Right cardiac atrium (tissue), 5 donors: ENCODE measurements around the gene IQCE. TPM values are rescaled to one million over a fixed set of nuclear protein-coding genes. Genes with fewer than 3 reads are reported as not detected.

Experiments
- ATAC-seq, 2 donors: fragments of 200-7000 bp; cut with Tn5 transposase; one replicate each; pipeline versions ENCODE4 v1.8.0 to v1.9.1; 2020; ENCODE audit warnings: moderate library complexity in 2 of 2, mild to moderate bottlenecking in 1 of 2
- DNase-seq, 3 donors: peaks; one replicate each; pipeline ENCODE4 v3.0.0-alpha.2; 2020
- H3K27ac ChIP-seq: one replicate; pipeline ENCODE4 v1.5.1; 2013; ENCODE audit warnings: mild to moderate bottlenecking, low read length, control low read depth, moderate library complexity
- H3K27me3 ChIP-seq: one replicate; pipeline ENCODE4 v1.6.1; 2013; ENCODE audit not compliant: control insufficient read depth, insufficient read depth
- H3K4me1 ChIP-seq: one replicate; pipeline ENCODE4 v1.6.1; 2013; ENCODE audit warnings: low read length; ENCODE audit not compliant: control insufficient read depth, insufficient read depth
- H3K4me3 ChIP-seq: one replicate; pipeline ENCODE4 v1.5.1; 2013; ENCODE audit warnings: low read length, control low read depth
- H3K9me3 ChIP-seq: one replicate; pipeline ENCODE4 v1.6.1; 2013; ENCODE audit warnings: low read length; ENCODE audit not compliant: control insufficient read depth
- WGBS: extraction: QIAGEN DNeasy Blood & Tissue Kit; methylation state at CpG from one replicate; pipeline ENCODE4 v1.1.7; 2013; 5-methylcytosine and 5-hydroxymethylcytosine counted together
- intact Hi-C, 4 donors: fragments of 100-400 bp; cut with DNase I; formaldehyde crosslinking; loops; one replicate each; pipeline versions ENCODE4 v1.11.0 to v1.14.0; 2022 to 2023
- polyA plus RNA-seq: library from polyadenylated mRNA; stranded (reverse); fragments of 200-250 nt; gene quantifications from one replicate; pipeline ENCODE4 v1.2.3, GENCODE V29; 2013
- total RNA-seq, 4 donors: library from RNA; stranded (reverse); fragmentation: NEBNext Ultra II Directional; extraction: Animal tissue kit (Norgen Biotek cat#: 25700); gene quantifications; one replicate each; pipeline ENCODE4 v1.2.1, GENCODE V29; 2021
- donor health status: healthy with polysubstance abuse.
- donor health status: DM: no; HTN: yes; CAD: no.
- donor health status: DM: no; HTN: no; CAD: no.
- donor health status: DM: no; HTN: yes; CAD: no; lungs with severe emphysema.
- donor health status: DM: yes; HTN: yes; CAD: no.

IQCE gene
- total and polyA plus RNA-seq, 5 donors: 7.9 to 16.0 (median 15.1) TPM

DNA sequence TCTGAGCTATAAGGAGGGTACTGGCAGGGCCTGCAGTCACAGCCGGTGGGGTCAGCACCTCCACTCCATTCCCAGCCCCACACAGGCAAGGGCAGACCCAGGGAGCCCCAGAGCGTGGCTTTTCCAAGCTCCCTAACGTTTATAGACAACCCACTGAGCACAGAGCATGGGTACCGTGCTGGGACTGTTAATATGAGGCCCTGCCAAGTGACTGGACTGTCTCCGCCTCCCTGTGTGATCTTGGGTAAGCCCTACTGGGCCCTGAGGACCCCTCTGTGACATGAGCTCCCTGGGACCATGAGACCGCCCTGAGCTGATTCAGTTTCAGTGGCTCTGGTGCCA is 85.4 kb downstream of the IQCE start:
- Histone ChIP-seq H3K27me3 (no peaks in the 10 kb centered on the region), H3K27ac (no peak overlapping the region), H3K4me3 (no peak overlapping the region), H3K9me3 (no peaks in the 10 kb centered on the region), H3K4me1 (peaks cover 14% of the 10 kb centered on the region)
- intact Hi-C loops: no loop called here
- ATAC-seq: no peak
- no peak for DNase-seq
- 74% methylated on average over 6 of the region's 6 CpGs for WGBS

DNA sequence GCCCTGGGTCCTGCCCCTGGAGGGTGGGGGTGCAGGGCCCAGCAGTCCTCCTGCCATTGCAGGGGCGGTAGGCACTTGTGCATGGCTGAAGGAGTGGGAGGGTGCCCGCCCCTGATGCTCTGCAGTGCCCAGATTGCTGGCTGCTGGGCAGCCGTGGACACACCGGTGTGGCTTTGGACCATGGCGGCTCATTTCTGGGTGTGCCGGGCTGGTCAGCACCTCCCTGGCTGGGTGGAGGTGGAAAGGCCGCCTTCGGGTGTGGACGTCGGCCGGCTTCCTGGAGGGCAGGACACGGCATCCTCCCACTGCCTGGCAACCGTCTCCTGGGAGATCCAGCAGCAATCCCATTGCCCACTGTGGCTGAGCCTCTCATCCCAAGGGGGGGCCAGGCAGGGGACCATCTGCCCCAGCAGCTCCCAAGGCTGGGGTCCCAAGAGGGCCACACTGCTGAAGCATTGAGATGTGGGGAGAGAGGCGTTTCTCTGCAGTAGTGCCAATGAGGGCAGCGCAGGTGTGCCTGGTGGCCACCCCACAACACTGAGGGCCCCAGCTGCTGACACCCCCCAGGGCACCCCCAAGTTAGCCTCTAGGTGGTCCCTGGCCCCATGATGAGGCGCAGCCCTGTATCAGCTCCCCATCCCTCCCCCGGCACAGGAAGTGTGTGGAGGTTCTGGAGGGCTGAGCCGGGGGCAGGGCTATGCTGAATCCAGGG is 85.9 kb downstream of the IQCE start:
- WGBS: 66% methylated on average over 18 of the region's 18 CpGs
- intact Hi-C loops: no loop called here
- Histone ChIP-seq H3K9me3 (no peaks in the 10 kb centered on the region), H3K4me1 (peaks cover 14% of the 10 kb centered on the region), H3K27me3 (no peaks in the 10 kb centered on the region), H3K4me3 (no peak overlapping the region), H3K27ac (no peak overlapping the region)
- ATAC-seq (peak; percentile 2 to 49), DNase-seq (peak; percentile 69 to 78 (median 71))

DNA sequence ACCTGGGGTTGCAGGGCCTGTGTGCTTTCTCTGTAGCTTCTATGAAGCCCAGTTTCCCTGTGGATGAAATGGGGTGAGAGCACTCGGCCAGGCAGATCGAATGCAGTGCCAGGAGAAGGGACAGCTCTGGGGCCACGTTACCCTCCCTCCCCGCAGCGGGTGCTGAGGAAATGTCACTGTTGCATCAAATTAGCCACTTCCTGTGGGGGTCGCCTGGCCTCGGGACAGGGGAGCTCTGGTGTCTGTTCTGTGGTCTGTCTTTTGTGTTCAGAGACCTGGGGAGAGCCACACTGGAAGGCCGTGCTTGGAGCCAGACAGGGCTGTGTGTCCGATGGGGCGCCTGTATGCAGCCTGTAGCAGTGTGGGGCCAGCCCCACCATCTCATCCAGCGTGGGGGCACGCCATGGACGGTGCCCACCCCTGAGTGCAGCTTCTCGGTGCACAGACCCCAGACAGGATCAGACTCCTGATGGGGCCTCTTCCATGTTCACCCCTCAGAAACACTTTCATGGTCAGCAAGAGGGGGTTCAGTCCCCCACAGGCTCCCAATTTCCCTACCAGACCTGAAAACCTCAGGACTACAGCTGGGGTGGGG is 86.6 kb downstream of the IQCE start:
- ATAC-seq (no peak), DNase-seq (no peak)
- Histone ChIP-seq H3K27ac (no peak overlapping the region), H3K4me3 (no peak overlapping the region), H3K27me3 (no peaks in the 10 kb centered on the region), H3K9me3 (no peaks in the 10 kb centered on the region), H3K4me1 (peaks cover 14% of the 10 kb centered on the region)
- intact Hi-C loops: no loop called here
- 51% methylated on average over 14 of the region's 14 CpGs for WGBS

DNA sequence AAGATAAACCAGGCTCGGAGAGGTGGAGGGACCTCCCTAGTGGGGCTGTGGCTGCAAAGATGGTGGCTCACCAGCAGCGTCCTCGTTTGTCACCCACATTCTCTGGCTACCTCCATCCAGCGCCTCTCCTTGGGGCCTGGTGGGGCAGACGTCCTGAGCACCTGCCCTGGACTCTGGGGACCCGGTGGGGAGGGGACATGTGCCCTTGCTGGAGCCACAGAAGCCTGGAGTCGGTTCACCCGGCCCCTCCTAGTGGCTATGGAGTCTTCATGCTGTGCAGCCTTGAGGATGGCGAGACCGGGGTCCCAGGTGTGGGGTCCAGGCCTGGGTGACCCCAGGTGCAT is 87.5 kb downstream of the IQCE start:
- Histone ChIP-seq H3K4me1 (peaks cover 9% of the 10 kb centered on the region), H3K27ac (no peak overlapping the region), H3K4me3 (no peak overlapping the region), H3K9me3 (no peaks in the 10 kb centered on the region), H3K27me3 (no peaks in the 10 kb centered on the region)
- DNase-seq: no peak
- WGBS: 86% methylated on average over 10 of the region's 10 CpGs
- intact Hi-C loops: no loop called here
- ATAC-seq: no peak

DNA sequence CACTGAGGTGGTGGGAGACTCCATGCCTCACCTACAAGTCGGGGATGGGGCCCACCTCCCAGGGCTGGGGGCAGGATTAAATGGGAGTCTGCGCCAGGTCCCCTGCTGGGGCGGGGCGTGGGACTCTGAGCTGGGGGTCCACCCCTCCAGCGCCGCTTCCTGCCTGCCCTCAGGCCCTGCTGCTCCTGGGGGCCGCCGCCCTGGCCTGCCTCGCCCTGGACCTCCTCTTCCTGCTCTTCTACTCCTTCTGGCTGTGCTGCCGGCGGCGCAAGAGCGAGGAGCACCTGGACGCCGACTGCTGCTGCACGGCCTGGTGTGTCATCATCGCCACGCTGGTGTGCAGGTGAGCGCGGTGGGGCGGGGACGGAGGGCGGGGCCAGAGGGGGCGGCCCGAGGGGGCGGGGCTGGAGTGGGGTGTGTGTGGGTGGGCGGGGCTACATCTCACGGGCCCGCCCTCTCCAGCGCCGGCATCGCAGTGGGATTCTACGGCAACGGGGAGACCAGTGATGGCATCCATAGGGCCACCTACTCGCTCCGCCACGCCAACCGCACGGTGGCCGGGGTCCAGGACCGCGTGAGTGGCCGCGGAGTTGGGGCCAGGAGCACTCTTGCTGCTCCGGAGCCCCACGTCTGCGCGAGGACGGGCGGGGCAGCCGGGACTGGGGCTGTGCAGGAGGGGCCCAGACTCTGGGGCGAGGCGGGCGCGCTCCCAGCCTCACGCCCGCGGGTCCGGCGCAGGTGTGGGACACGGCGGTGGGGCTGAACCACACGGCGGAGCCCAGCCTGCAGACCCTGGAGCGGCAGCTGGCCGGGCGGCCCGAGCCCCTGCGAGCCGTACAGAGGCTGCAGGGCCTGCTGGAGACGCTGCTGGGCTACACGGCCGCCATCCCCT is 88.1 kb downstream of the IQCE start:
- DNase-seq (peak in 1 of 3 donors; percentile 66), ATAC-seq (no peak)
- Histone ChIP-seq H3K27me3 (no peaks in the 10 kb centered on the region), H3K4me1 (peaks cover 5% of the 10 kb centered on the region), H3K4me3 (no peak overlapping the region), H3K9me3 (no peaks in the 10 kb centered on the region), H3K27ac (no peak overlapping the region)
- WGBS: 85% methylated on average over 73 of the region's 73 CpGs
- intact Hi-C loops: no loop called here

DNA sequence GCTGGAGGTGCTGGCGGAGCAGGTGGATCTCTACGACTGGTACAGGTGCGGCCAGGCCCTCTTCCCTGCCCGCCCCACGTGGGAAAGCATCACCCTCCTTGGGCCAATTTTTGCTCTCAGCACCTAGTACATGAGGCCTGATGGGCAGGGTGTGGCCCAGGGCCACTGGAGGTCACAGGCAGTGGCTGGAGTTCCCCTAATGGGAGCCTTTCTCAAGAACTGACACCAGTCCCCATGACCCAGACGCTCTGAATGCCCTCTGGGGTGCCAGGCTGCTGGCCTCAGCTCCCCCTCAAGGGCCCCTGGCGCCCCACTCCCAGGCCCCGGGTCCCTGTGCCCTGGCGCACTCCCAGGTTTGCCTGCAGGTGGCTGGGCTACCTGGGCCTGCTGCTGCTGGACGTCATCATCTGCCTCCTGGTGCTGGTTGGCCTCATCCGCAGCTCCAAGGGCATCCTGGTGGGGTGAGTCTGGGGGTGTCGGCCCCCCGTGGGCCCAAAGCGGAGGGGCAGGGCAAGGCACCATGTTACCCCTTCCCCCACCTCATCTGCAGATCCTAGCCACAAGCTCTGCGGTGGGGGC is 88.9 kb downstream of the IQCE start:
- DNase-seq (no peak), ATAC-seq (no peak)
- H3K4me3 ChIP-seq: no peak overlapping the region
- no peaks in the 10 kb centered on the region for H3K9me3 ChIP-seq
- H3K27me3 ChIP-seq: no peaks in the 10 kb centered on the region
- intact Hi-C loops: no loop called here
- peaks cover 5% of the 10 kb centered on the region for H3K4me1 ChIP-seq
- 93% methylated on average over 15 of the region's 15 CpGs for WGBS
- H3K27ac ChIP-seq: no peak overlapping the region

DNA sequence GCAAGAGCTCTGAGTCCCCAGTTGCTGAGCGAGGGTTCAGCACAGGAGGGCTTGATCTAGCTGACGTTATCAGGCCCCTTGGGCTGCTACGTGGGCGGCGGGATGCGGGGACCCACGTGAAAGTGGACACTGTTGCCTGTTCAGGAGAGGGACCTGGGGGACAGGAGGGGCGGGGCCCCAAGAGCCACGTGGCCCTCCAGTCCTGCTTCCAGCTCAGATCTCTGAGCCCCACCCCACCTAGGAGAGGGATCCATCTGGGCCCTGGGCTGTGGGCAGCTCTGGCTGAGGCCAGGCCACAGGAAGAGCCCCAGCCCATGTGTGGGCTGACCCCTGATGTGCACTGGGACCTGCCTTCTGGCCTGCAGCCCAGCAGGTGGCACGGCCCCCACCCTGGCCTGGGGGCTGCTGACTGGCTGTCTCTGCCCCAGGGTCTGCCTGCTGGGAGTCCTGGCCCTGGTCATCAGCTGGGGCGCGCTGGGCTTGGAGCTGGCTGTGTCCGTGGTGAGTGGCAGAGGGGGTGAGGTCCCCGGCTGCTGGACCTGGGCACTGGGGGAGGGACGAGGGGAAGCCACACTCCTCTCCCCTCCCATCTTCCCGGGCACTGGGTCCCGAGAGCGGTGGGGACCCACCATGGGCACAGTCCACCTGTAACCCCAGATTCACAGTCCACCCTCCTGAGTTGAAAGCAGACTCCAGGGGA is 90.5 kb downstream of the IQCE start:
- Histone ChIP-seq H3K4me1 (peaks cover 2% of the 10 kb centered on the region), H3K27ac (no peak overlapping the region), H3K9me3 (no peaks in the 10 kb centered on the region), H3K27me3 (no peaks in the 10 kb centered on the region), H3K4me3 (no peak overlapping the region)
- no peak for DNase-seq
- intact Hi-C loops: no loop called here
- WGBS: 90% methylated on average over 18 of the region's 18 CpGs
- no peak for ATAC-seq

DNA sequence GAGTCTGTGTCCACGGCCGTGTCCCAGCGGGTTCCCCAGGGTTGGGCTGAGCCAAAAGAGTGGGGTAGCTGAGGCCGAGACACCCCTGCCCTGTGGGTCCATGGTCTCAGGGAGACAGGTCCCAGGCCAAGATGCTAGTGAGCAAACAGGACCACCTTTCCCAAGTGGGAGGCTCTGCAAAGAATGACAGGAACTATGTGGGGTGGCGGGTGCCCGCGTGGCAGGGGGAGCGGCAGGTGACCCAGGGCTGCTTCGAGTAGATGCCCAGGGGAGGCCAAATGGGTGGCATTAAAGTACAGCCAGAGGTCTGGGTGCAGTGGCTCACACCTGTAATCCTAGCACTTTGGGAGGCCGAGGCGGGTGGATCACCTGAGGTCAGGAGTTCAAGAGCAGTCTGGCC is 91.2 kb downstream of the IQCE start:
- Histone ChIP-seq H3K27ac (no peak overlapping the region), H3K4me3 (no peak overlapping the region), H3K27me3 (no peaks in the 10 kb centered on the region), H3K9me3 (no peaks in the 10 kb centered on the region), H3K4me1 (no peaks in the 10 kb centered on the region)
- DNase-seq (no peak), ATAC-seq (no peak)
- WGBS: 93% methylated on average over 11 of the region's 11 CpGs
- intact Hi-C loops: no loop called here

DNA sequence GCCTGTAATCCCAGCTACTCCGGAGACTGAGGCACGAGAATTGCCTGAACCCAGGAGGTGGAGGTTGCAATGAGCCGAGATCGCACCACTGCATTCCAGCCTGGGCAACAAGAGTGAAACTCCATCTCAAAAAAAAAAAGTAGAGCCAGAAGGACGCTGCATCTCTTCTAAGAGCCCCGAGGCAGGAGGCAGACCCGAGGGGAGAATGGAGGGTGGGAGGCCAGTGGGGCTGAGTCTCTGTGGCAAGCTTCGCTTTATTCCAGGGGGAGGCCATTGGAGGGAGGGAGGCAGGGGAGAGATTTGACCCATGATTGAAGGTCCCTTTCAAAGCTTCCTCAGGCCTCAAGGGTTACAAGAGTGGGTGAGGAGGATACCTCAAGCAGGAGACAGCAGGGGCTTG is 91.7 kb downstream of the IQCE start:
- Histone ChIP-seq H3K27me3 (no peaks in the 10 kb centered on the region), H3K4me3 (no peak overlapping the region), H3K27ac (no peak overlapping the region), H3K4me1 (no peaks in the 10 kb centered on the region), H3K9me3 (no peaks in the 10 kb centered on the region)
- intact Hi-C loops: no loop called here
- no peak for ATAC-seq
- 89% methylated on average over 8 of the region's 8 CpGs for WGBS
- DNase-seq: no peak

DNA sequence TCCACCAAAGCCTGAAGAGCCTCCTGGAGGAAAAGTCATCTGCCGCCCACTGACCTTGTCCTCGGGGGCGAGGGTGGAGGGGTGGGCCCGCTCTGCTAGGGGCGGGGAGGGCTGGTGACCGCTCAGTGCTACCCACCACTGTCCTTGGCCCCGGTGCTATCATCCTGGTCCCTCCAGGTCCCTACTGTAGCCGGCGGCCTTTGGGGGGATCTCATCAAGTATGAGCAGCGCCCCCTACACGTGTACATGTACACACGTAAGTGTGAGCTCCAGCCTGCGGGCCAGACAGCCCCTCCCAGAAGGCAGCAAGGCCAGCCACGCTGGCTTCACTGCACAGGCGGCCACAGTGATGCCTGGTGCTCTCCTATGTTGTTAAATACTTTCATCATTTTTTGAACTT is 92.6 kb downstream of the IQCE start:
- H3K4me3 ChIP-seq: no peak overlapping the region
- DNase-seq (peak; percentile 10 to 52 (median 37)), ATAC-seq (no peak)
- no peaks in the 10 kb centered on the region for H3K4me1 ChIP-seq
- 86% methylated on average over 15 of the region's 15 CpGs for WGBS
- H3K9me3 ChIP-seq: no peaks in the 10 kb centered on the region
- H3K27ac ChIP-seq: no peak overlapping the region
- intact Hi-C loops: no loop called here
- no peaks in the 10 kb centered on the region for H3K27me3 ChIP-seq
